Activated T-cell treated with anti-CD3 and anti-CD28 coated beads for 1 hour (primary cell): ENCODE data around the gene ZRANB3.
"Not testable (repeated sequence)": the region's sequence is repeated elsewhere in the genome, so short reads cannot be mapped to it uniquely, and the experiment has no call there.

Source experiments
- DNase-seq: peaks from one replicate; pipeline ENCODE4 v3.0.0-alpha.2; 2020; ENCODE audit warnings: low read depth

Gene ZRANB3

GRCh38 chr2:135485441-135485840 is 45.6 kb downstream of the ZRANB3 start:
- DNase-seq, result no peak

GRCh38 chr2:135475128-135475527 is 55.9 kb downstream of the ZRANB3 start:
- no peak for DNase-seq

- peak; percentile 3 for DNase-seq
Measured at GRCh38 chr2:135473567-135473966, 57.5 kb downstream of the ZRANB3 start.

- DNase-seq, result no peak
Measured at GRCh38 chr2:135471106-135471505, 59.9 kb downstream of the ZRANB3 start.

GRCh38 chr2:135457279-135457678 is 73.7 kb downstream of the ZRANB3 start:
- DNase-seq, result no peak

- no peak for DNase-seq
Measured at GRCh38 chr2:135456835-135457234, 74.2 kb downstream of the ZRANB3 start.

- DNase-seq, result no peak
Measured at GRCh38 chr2:135456431-135456830, 74.6 kb downstream of the ZRANB3 start.

GRCh38 chr2:135454608-135455007 is 76.4 kb downstream of the ZRANB3 start:
- no peak for DNase-seq

GRCh38 chr2:135453027-135453426 is 78.0 kb downstream of the ZRANB3 start:
- not testable (repeated sequence) for DNase-seq

GRCh38 chr2:135451966-135452365 is 79.1 kb downstream of the ZRANB3 start:
- no peak for DNase-seq

GRCh38 chr2:135443013-135443412 is 88.0 kb downstream of the ZRANB3 start:
- not testable (repeated sequence) for DNase-seq

GRCh38 chr2:135435155-135435554 is 95.9 kb downstream of the ZRANB3 start:
- DNase-seq, result not testable (repeated sequence)

- DNase-seq, result no peak
Measured at GRCh38 chr2:135424849-135425248, 106.2 kb downstream of the ZRANB3 start.

- DNase-seq, result no peak
Measured at GRCh38 chr2:135422898-135423297, 108.1 kb downstream of the ZRANB3 start.

- no peak for DNase-seq
Measured at GRCh38 chr2:135411646-135412045, 119.4 kb downstream of the ZRANB3 start.

GRCh38 chr2:135409436-135409835 is 121.6 kb downstream of the ZRANB3 start:
- DNase-seq, result no peak

- DNase-seq, result not testable (repeated sequence)
Measured at GRCh38 chr2:135396259-135396658, 134.8 kb downstream of the ZRANB3 start.

GRCh38 chr2:135386993-135387392 is 144.0 kb downstream of the ZRANB3 start:
- no peak for DNase-seq

GRCh38 chr2:135378591-135378990 is 152.4 kb downstream of the ZRANB3 start:
- no peak for DNase-seq

- no peak for DNase-seq
Measured at GRCh38 chr2:135373702-135374101, 157.3 kb downstream of the ZRANB3 start.

GRCh38 chr2:135349941-135350340 is 181.1 kb downstream of the ZRANB3 start:
- DNase-seq, result no peak

GRCh38 chr2:135348096-135348704 is 182.8 kb downstream of the ZRANB3 start:
- DNase-seq, result not testable (repeated sequence)

GRCh38 chr2:135337071-135337470 is 193.9 kb downstream of the ZRANB3 start:
- DNase-seq, result no peak

- DNase-seq, result no peak
Measured at GRCh38 chr2:135335256-135335655, 195.8 kb downstream of the ZRANB3 start.
